ENCODE measurements around the gene CDC42. TPM values are rescaled to one million over a fixed set of nuclear protein-coding genes. Genes with fewer than 3 reads are reported as not detected.

The CDC42 gene
- total and polyA plus RNA-seq, 2 of the 4 experiments (the other 2 are of a cell fraction): 162 to 609 TPM

DNA sequence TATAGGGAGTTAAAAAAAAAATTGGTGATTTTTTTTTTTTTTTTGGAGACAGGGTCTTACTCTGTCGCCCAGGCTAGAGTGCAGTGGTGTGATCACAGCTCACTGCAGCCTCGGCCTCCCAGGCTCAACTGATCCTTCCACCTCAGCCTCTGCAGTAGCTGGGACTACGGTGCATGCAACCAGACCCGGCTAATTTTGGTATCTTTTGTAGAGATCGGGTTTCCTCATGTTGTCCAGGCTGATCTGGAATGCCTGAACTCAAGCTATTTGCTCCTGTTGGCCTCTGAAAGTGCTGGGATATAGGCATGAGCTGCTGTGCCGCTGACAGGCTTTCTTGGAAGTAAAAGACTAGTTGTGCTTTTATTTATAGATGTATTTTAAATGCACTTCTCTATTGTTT lies 3.0 kb downstream of the CDC42 start (continued):
- no peak for TF ChIP-seq CTCF (conservative IDR thresholded peaks at IDR 0.05; ENCODE audit: low read depth, low read length)
- no peak for TF ChIP-seq RCOR1 (IDR thresholded peaks at IDR 0.05; ENCODE audit: insufficient replicate concordance, low read length)
- no peak for TF ChIP-seq FOS (IDR thresholded peaks at IDR 0.05; ENCODE audit: low read depth, low read length)
- no peak for TF ChIP-seq CEBPB (IDR thresholded peaks at IDR 0.05; ENCODE audit: low read depth, low read length)
- TF ChIP-seq NFE2L2 (IDR thresholded peaks at IDR 0.05; ENCODE audit: low read depth, low read length): no peak
- no peak for TF ChIP-seq RFX5 (IDR thresholded peaks at IDR 0.05; ENCODE audit: low read depth, low read length)

Measured in IMR-90 (cell line).